ENCODE measurements around the gene ICAM2.

Gene ICAM2

DNA sequence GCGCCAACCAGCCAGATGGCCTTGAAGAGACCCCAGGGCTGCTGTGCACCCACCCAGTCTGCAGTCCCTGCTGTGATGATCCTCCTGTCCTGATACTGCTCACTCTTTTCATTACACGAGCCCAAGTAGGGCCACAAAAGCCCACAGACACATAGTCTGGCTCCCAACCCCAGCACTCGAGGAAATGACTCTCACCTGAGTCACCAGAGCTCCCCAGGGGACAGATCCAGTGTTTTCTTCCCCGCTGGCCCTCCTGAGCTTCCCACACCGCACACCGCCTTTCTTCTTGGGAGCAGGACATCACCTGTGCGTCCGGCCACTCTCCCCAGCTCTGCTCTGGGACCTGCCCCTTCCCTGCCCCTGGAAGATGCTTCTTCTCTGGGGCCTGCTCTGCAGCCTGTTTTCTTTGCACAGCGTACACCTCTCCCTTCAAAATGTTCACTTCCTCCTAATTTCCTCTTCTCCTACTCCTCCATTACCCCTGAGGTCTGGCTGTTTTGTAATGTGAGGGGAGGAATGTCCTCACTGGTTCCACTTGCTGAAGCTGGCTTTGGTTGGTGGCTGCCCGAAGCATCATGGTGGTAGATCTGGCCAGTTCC is 45.7 kb downstream of the ICAM2 start:
- ATAC-seq (ENCODE audit: low read depth) (no peak), DNase-seq (ENCODE audit: low spot score in 2 of 2) (no peak)
- Mint-ChIP-seq H3K27ac (no peak overlapping the region), H3K27me3 (peaks cover 17% of the 10 kb centered on the region), H3K36me3 (no peaks in the 10 kb centered on the region), H3K4me1 (peaks cover 6% of the 10 kb centered on the region), H3K4me3 (no peak overlapping the region), H3K9me3 (no peaks in the 10 kb centered on the region)

- H3K9me3 Mint-ChIP-seq, result no peaks in the 10 kb centered on the region
- peaks cover 17% of the 10 kb centered on the region for H3K27me3 Mint-ChIP-seq
- no peaks in the 10 kb centered on the region for H3K36me3 Mint-ChIP-seq
- H3K4me1 Mint-ChIP-seq, result peaks cover 6% of the 10 kb centered on the region
- no peak for DNase-seq (ENCODE audit: low spot score in 2 of 2)
- no peak for ATAC-seq (ENCODE audit: low read depth)
- no peak overlapping the region for H3K27ac Mint-ChIP-seq
- no peak overlapping the region for H3K4me3 Mint-ChIP-seq
Measured at GRCh38 chr17:63973930-63974593, 46.4 kb downstream of the ICAM2 start.

DNA sequence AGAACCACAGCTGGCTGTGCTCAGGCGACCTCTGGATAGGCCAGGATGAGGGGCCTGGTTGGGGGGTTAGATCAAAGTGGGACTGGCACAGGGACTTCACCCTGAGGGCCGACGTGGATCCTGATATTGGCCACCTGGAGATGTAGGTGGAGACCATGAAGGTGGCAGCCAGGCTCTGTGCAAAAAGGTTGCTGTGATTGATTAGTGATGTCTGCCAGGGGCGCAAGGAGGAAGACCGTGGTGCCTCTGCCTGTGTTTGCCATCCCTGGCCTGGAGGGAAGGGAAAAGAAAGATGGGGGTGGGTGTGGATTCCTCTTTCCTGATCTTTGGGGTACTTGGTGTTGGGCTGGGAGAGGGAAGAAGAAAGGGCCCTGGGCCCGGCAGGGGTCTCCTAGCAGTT is 47.2 kb downstream of the ICAM2 start:
- no peak overlapping the region for H3K27ac Mint-ChIP-seq
- H3K9me3 Mint-ChIP-seq, result no peaks in the 10 kb centered on the region
- no peak overlapping the region for H3K4me3 Mint-ChIP-seq
- H3K4me1 Mint-ChIP-seq, result peaks cover 6% of the 10 kb centered on the region
- ATAC-seq (ENCODE audit: low read depth), result no peak
- no peak for DNase-seq (ENCODE audit: low spot score in 2 of 2)
- peaks cover 17% of the 10 kb centered on the region for H3K27me3 Mint-ChIP-seq
- H3K36me3 Mint-ChIP-seq, result no peaks in the 10 kb centered on the region

- Mint-ChIP-seq H3K27ac (no peak within 1 kb of the TSS), H3K9me3 (no peaks in the 10 kb centered on the region), H3K27me3 (peaks cover 17% of the 10 kb centered on the region), H3K36me3 (no peaks in the 10 kb centered on the region), H3K4me3 (no peak within 1 kb of the TSS), H3K4me1 (peaks cover 6% of the 10 kb centered on the region)
- DNase-seq (ENCODE audit: low spot score in 2 of 2) (no peak), ATAC-seq (ENCODE audit: low read depth) (no peak)
Measured at GRCh38 chr17:63972796-63973195, 47.6 kb downstream of the ICAM2 start, which contains the start of gene SCN4A. SCN4A (minus strand) TSS chr17:63972918; CDS start chr17:63972841, 77 bp downstream.

DNA sequence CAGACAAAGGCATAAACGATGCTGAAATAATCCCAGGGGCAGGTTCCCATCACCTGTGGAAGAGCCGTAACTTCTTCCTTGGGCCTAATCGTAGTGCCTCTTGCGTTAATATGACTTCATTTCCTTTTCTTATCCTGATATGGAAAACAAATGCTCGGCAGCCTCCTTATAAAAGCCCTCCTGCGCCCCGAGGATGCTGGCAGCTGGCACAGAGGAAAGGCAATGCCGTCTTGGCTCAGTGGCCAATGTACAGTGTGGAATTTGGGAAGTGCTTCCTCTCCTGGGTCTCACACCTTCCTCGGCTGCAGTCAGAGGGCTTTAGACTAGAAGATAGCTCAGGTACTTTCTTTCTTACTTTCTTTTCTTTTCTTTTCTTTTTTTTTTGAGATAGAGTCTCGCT is 51.2 kb downstream of the ICAM2 start:
- H3K27me3 Mint-ChIP-seq, result peaks cover 7% of the 10 kb centered on the region
- no peak for DNase-seq (ENCODE audit: low spot score in 2 of 2)
- ATAC-seq (ENCODE audit: low read depth), result no peak
- no peak overlapping the region for H3K27ac Mint-ChIP-seq
- H3K4me1 Mint-ChIP-seq, result peaks cover 4% of the 10 kb centered on the region
- H3K36me3 Mint-ChIP-seq, result no peaks in the 10 kb centered on the region
- H3K9me3 Mint-ChIP-seq, result no peaks in the 10 kb centered on the region
- no peak overlapping the region for H3K4me3 Mint-ChIP-seq

GRCh38 chr17:63967953-63968352 is 52.5 kb downstream of the ICAM2 start:
- H3K27ac Mint-ChIP-seq, result no peak overlapping the region

DNA sequence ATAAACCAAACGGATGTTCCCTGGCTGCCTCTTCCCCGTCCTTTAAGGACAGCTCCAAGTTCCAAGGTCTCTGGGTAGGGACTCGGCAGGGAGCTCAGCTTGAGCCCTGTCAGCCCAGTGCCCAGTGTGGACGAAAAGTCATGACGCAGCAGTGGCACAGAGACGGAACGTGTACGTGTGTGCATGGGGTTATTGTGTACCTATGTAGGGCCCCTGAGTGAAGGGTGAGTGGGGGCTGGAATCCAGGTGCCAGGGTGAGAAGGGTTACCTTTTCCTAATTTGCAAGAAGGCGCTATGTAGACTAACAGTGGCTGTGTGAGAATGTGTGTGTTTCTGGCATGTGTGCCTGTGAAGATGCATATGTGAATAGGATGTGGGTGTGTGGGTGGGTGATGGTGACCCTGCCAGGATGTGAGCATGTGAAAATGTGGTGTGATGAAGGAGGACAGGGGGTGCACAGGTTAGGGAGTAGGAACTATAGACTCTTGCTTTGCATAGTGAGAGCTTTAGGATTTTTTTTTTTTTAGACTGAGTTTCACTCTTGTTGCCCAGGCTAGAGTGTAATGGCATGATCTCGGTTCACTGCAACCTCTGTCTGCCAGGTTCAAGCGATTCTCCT is 53.7 kb downstream of the ICAM2 start:
- H3K27ac Mint-ChIP-seq, result no peak overlapping the region

More at GRCh38 chr17:63967953-63968352, 52.5 kb downstream of the ICAM2 start:
- H3K4me1 Mint-ChIP-seq, result peaks cover 5% of the 10 kb centered on the region
- H3K4me3 Mint-ChIP-seq, result no peak overlapping the region
- ATAC-seq (ENCODE audit: low read depth) (peak; percentile 35), DNase-seq (ENCODE audit: low spot score in 2 of 2) (no peak)
- H3K9me3 Mint-ChIP-seq, result no peaks in the 10 kb centered on the region
- H3K27me3 Mint-ChIP-seq, result peaks cover 4% of the 10 kb centered on the region
- H3K36me3 Mint-ChIP-seq, result no peaks in the 10 kb centered on the region

DNA sequence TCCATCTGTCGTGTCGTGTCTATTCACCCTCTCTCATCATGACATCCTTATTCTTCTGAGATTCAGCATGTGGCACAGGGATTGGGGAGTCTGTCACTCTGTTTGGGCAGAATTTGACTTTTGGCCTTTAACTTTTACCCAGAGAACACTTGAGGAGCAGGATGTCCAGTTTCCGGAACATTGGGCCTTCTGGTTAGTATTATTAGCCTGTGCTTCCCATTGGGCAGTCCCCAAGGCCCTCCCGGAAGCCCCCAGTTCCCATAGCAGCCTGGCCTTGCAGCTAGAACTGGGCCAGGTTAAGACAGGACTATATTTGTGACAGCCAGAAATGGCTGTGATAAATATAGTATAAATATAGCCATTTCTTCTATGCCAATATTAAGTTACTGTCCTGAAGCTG is 57.3 kb downstream of the ICAM2 start:
- no peaks in the 10 kb centered on the region for H3K9me3 Mint-ChIP-seq
- H3K27me3 Mint-ChIP-seq, result no peaks in the 10 kb centered on the region
- H3K36me3 Mint-ChIP-seq, result no peaks in the 10 kb centered on the region
- peaks cover 22% of the 10 kb centered on the region for H3K4me1 Mint-ChIP-seq
- no peak for DNase-seq (ENCODE audit: low spot score in 2 of 2)
- H3K4me3 Mint-ChIP-seq, result no peak overlapping the region
- no peak overlapping the region for H3K27ac Mint-ChIP-seq
- no peak for ATAC-seq (ENCODE audit: low read depth)

More for the DNA sequence above, 53.7 kb downstream of the ICAM2 start:
- Mint-ChIP-seq H3K4me1 (peaks cover 9% of the 10 kb centered on the region), H3K4me3 (no peak overlapping the region), H3K9me3 (no peaks in the 10 kb centered on the region), H3K27me3 (no peaks in the 10 kb centered on the region), H3K36me3 (no peaks in the 10 kb centered on the region)
- DNase-seq (ENCODE audit: low spot score in 2 of 2), result no peak
- peak; percentile 60 for ATAC-seq (ENCODE audit: low read depth)

DNA sequence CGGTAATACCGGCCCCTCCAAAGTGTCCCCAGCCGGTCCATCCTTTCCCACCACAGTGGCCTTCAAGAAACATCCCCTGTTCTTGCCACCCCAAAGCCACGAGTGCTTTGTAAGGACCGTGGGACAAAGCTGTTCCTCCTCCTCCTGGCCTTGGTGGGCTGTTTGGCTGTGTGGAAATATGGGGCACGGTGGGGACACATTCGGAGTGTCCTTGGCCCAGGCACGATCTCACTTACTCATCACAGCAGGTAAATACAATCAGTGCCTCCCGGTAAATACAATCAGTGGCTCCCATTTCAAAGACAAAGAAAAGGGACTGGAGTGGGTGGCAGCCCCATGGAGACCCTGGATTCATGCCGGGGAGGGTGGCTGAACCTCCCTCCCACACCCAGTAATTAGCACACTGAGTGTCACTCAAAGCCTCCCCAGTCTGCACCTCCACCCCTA is 58.1 kb downstream of the ICAM2 start:
- Mint-ChIP-seq H3K27ac (no peak overlapping the region), H3K4me1 (peaks cover 22% of the 10 kb centered on the region), H3K36me3 (no peaks in the 10 kb centered on the region), H3K4me3 (no peak overlapping the region), H3K27me3 (no peaks in the 10 kb centered on the region), H3K9me3 (no peaks in the 10 kb centered on the region)
- DNase-seq (ENCODE audit: low spot score in 2 of 2), result no peak
- ATAC-seq (ENCODE audit: low read depth), result no peak

DNA sequence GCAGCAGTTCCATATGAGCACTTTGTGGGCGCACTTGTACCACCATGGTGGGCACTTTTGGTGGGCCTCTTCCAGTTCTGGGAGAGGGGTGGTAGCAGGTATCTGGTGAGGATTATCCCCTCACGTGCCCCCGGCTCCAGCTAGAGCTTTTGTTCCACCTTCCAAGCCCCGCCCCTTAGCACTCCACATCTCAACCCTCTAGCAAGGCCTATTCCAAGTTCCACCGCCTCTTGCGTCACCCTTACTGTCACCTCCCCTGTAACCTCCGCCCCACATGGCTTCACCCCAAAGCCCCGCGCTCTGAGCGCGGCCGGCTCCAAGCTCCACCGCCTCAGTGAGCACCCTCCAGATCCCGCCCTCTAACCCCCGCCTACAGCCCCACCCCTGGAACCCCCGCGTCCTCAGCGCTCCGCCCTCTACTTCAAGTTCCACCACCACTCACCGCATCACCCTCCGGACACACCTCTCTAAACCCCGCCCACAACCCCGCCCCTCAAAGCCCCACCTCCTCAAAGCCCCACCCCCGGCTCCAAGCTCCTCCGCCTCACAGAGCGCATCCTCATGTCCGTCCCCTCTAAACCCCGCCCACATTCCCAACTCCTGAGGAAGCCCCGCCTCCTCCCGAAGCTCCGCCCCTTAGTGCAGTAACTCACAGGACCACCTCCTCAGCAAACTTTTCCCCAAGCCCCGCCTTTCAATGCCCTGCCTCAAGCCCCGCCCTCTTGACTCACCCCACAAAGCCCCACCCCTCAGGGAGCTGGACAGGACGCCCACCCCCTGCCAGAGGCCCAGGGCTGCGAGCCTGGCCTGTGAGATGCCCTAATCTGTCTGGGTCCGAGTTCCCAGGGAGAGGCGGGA is 58.8 kb downstream of the ICAM2 start:
- Mint-ChIP-seq H3K27me3 (no peaks in the 10 kb centered on the region), H3K9me3 (no peaks in the 10 kb centered on the region), H3K27ac (no peak overlapping the region), H3K4me3 (peak overlapping the region; percentile 52), H3K36me3 (no peaks in the 10 kb centered on the region), H3K4me1 (peaks cover 19% of the 10 kb centered on the region)
- ATAC-seq (ENCODE audit: low read depth) (peak; percentile 86), DNase-seq (ENCODE audit: low spot score in 2 of 2) (peak; percentile 28 to 37)

DNA sequence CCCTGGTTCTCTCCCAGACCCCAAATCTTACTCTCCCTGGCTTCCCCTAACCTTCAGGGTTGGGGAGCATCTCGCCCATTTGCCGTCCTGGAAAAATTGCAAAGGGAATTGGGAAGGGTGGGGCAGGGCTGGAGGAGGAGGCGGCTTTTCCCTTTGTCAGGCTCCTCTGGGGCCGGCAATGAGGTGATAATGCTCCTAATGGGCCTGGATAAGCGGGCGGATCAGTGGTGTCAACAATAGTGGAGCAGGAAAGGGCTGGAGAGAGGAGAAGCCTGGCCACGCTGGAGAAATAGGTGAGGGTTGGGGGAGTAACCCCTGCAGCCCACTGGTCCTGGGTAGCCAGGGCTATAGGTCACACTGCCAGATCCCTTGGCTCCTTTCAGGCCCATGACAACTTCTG is 60.0 kb downstream of the ICAM2 start:
- Mint-ChIP-seq H3K4me3 (no peak overlapping the region), H3K27ac (no peak overlapping the region), H3K36me3 (no peaks in the 10 kb centered on the region), H3K9me3 (no peaks in the 10 kb centered on the region), H3K27me3 (no peaks in the 10 kb centered on the region), H3K4me1 (peaks cover 22% of the 10 kb centered on the region)
- no peak for ATAC-seq (ENCODE audit: low read depth)
- no peak for DNase-seq (ENCODE audit: low spot score in 2 of 2)

DNA sequence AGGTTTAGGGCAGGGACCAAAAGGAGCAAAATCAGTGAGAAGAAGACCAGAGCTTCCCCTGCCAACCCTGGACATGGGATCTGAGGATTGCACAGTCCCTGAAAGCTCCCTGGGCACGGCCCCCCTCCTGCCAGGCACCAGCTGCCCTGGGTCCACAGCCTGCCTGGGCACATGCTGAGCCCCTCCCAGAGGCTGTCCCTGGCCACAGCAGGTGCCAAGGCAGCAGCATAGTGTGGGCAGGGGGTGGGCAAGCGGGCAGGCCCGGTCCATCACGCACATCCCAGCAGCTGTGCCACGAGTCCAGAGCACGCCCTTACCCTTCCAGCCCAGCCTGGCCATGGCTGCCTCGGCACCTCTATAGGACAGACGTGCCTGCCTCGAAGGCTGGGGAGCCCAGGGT is 60.4 kb downstream of the ICAM2 start:
- Mint-ChIP-seq H3K4me1 (peaks cover 23% of the 10 kb centered on the region), H3K36me3 (no peaks in the 10 kb centered on the region), H3K27ac (no peak overlapping the region), H3K9me3 (no peaks in the 10 kb centered on the region), H3K4me3 (no peak overlapping the region), H3K27me3 (no peaks in the 10 kb centered on the region)
- no peak for ATAC-seq (ENCODE audit: low read depth)
- no peak for DNase-seq (ENCODE audit: low spot score in 2 of 2)

GRCh38 chr17:63956296-63956920 is 64.0 kb downstream of the ICAM2 start:
- H3K27ac Mint-ChIP-seq, result no peak overlapping the region
- H3K9me3 Mint-ChIP-seq, result no peaks in the 10 kb centered on the region
- ATAC-seq (ENCODE audit: low read depth) (no peak), DNase-seq (ENCODE audit: low spot score in 2 of 2) (no peak)
- peaks cover 26% of the 10 kb centered on the region for H3K4me1 Mint-ChIP-seq
- no peak overlapping the region for H3K4me3 Mint-ChIP-seq
- no peaks in the 10 kb centered on the region for H3K36me3 Mint-ChIP-seq
- no peaks in the 10 kb centered on the region for H3K27me3 Mint-ChIP-seq
